K562 (cell line): ENCODE data around the gene SERPINA10. TPM values are rescaled to one million over a fixed set of nuclear protein-coding genes. Genes with fewer than 3 reads are reported as not detected.
A peak's percentile ranks its signal among the peaks of the same experiment; 100 is the strongest.

Source experiments
- ATAC-seq: fragments of 200-7000 bp; cut with Tn5 transposase; 3 replicates; pipeline ENCODE4 v1.9.1; 2020; ENCODE audit warnings: moderate library complexity
- Bru-seq: library from RNA; stranded (reverse); fragments of 400-500 nt; gene quantifications from one replicate; lab custom pipeline; 2021; lab: Mats Ljungman, UMichigan
- BruChase-seq, 2 experiments: library from RNA; stranded (reverse); fragments of 400-500 nt; gene quantifications; one replicate each; lab custom pipeline; 2021; lab: Mats Ljungman, UMichigan
- BruUV-seq: library from RNA; stranded (reverse); fragments of 400-500 nt; replicated peaks from 2 replicates; lab custom pipeline; 2021; lab: Mats Ljungman, UMichigan
- CTCF ChIA-PET: fragments of 300-600 bp; formaldehyde crosslinking; extraction: SDS; loops from one replicate; lab custom pipeline; 2021; ENCODE audit warnings: low intra/inter-chr PET ratio; lab: Yijun Ruan, JAX
- POLR2A ChIA-PET: fragments of 300-600, 350-650 bp; sonication (Branson Sonifier 250); formaldehyde crosslinking; extraction: SDS; loops from one replicate; lab custom pipeline; 2021; ENCODE audit warnings: antibody characterized with exemption, inconsistent platforms; lab: Yijun Ruan, JAX
- DNase-seq, 4 experiments: peaks; one replicate each; pipeline versions ENCODE4 v3.0.0 to v3.0.0-alpha.2; 2011 to 2018; ENCODE audit warnings: low spot score in 3 of 4, mixed read lengths in 3 of 4; ENCODE audit errors: extremely low read depth in 1 of 4
- FAIRE-seq: peaks from 2 replicates; lab custom pipeline; 2011; peaks lifted over from hg19 to GRCh38; lab: Jason Lieb, UNC
- H2AFZ ChIP-seq: 2 replicates; pipeline ENCODE4 v1.6.0; 2011; ENCODE audit warnings: low read depth, low read length, control low read depth, inconsistent platforms
- H3K27ac ChIP-seq: fragments of 200-600 bp; 3 replicates; pipeline ENCODE4 v1.8.0; 2011; ENCODE audit warnings: low read depth, mild to moderate bottlenecking, control low read depth, inconsistent platforms, low read length, moderate library complexity, mixed read lengths; ENCODE audit errors: extremely low read depth
- H3K27me3 ChIP-seq, 2 experiments: fragments of 300-600 bp in 1 of 2; 2 replicates in 1 of 2; 3 replicates in 1 of 2; pipeline versions ENCODE4 v1.6.0 to v1.8.0; 2011; ENCODE audit warnings: inconsistent platforms in 2 of 2, low read length in 2 of 2, mild to moderate bottlenecking in 1 of 2, mixed read lengths in 1 of 2, moderate library complexity in 1 of 2; ENCODE audit not compliant: control insufficient read depth in 2 of 2, insufficient read depth in 2 of 2
- H3K36me3 ChIP-seq: fragments of 300-600 bp; 3 replicates; pipeline ENCODE4 v1.8.0; 2011; ENCODE audit warnings: mild to moderate bottlenecking, low read length, inconsistent platforms; ENCODE audit not compliant: control insufficient read depth, insufficient read depth
- H3K4me1 ChIP-seq, 2 experiments: fragments of 200-600 bp in 1 of 2; replicated peaks in 1 of 2; 2 replicates in 1 of 2; 3 replicates in 1 of 2; pipeline versions ENCODE4 v1.5.1 to v1.8.0; 2011; ENCODE audit warnings: inconsistent platforms in 2 of 2, low read length in 2 of 2, mild to moderate bottlenecking in 1 of 2, mixed read lengths in 1 of 2, moderate library complexity in 1 of 2; ENCODE audit not compliant: control insufficient read depth in 2 of 2, insufficient read depth in 2 of 2
- H3K4me2 ChIP-seq: 2 replicates; pipeline ENCODE4 v1.6.1; 2011; ENCODE audit warnings: low read length, control low read depth, inconsistent platforms, mixed read lengths; ENCODE audit not compliant: insufficient read depth
- H3K4me3 ChIP-seq: fragments of 200-600 bp; sonication (generic), shearing (Covaris generic); 2 replicates; pipeline ENCODE4 v1.5.1; 2016; ENCODE audit warnings: control low read depth, inconsistent platforms
- H3K79me2 ChIP-seq: fragments of 200-600 bp; 3 replicates; pipeline ENCODE4 v1.8.0; 2011; ENCODE audit warnings: low read length, inconsistent platforms; ENCODE audit not compliant: control insufficient read depth, insufficient read depth
- H3K9ac ChIP-seq, 2 experiments: 2 replicates each; pipeline versions ENCODE4 v1.6.0 to v1.6.1; 2011; ENCODE audit warnings: low read depth in 2 of 2, low read length in 2 of 2, control low read depth in 1 of 2, inconsistent platforms in 1 of 2, mild to moderate bottlenecking in 1 of 2, mixed read lengths in 1 of 2; ENCODE audit not compliant: insufficient read depth in 1 of 2
- H3K9me1 ChIP-seq: one replicate; pipeline ENCODE4 v1.6.0; 2011; ENCODE audit warnings: inconsistent platforms, mild to moderate bottlenecking, low read length, moderate library complexity; ENCODE audit not compliant: control insufficient read depth, insufficient read depth
- H3K9me3 ChIP-seq: replicated peaks from 2 replicates; pipeline ENCODE4 v1.5.1; 2011; ENCODE audit warnings: low read depth, low read length, inconsistent platforms; ENCODE audit not compliant: control insufficient read depth, insufficient read depth
- H4K20me1 ChIP-seq: replicated peaks from 2 replicates; pipeline ENCODE4 v1.6.1; 2011; ENCODE audit warnings: low read length, inconsistent platforms, mixed read lengths; ENCODE audit not compliant: control insufficient read depth, insufficient read depth
- MITF ChIP-seq: IDR thresholded peaks from 2 replicates; pipeline ENCODE4 v1.6.1; 2014; ENCODE audit warnings: antibody characterized with exemption
- REST ChIP-seq, 2 experiments: fragments of 450-650 bp; formaldehyde crosslinking in 1 of 2; IDR thresholded peaks; 2 replicates each; pipeline versions ENCODE4 v1.4.0 to v1.6.1; 2014 to 2020; ENCODE audit warnings: mild to moderate bottlenecking in 2 of 2, borderline replicate concordance in 1 of 2, low read depth in 1 of 2
- WGBS: fragments of 100-300 bp; shearing (Covaris generic); methylation state at CpG from one replicate; pipeline ENCODE4 v1.1.6; 2016; ENCODE audit warnings: low coverage, mixed read lengths; ENCODE audit not compliant: insufficient coverage; ENCODE audit errors: missing lambda C conversion rate; 5-methylcytosine and 5-hydroxymethylcytosine counted together
- in situ Hi-C: fragments of 300-500 bp; cut with MboI; formaldehyde crosslinking; loops from 4 replicates; pipeline ENCODE4 v1.15.0; 2018; ENCODE audit warnings: inconsistent platforms, mixed read lengths
- intact Hi-C: fragments of 100-400 bp; cut with micrococcal nuclease; formaldehyde crosslinking; loops from 2 replicates; pipeline ENCODE4 v1.14.2; 2022
- long read RNA-seq, 3 experiments: library from polyadenylated mRNA in 2 of 3; library from RNA in 1 of 3; unstranded in 2 of 3; stranded (forward) in 1 of 3; transcript quantifications; one replicate each; pipeline ENCODE4 v2.0.0, GENCODE V29; 2019 to 2022
- polyA minus RNA-seq, 3 experiments: library from RNA; depleted of rRNA, polyadenylated mRNA; stranded (reverse); fragments of >200 nt; gene quantifications; 2 replicates each; pipeline ENCODE4 v1.2.3, GENCODE V29; 2011
- polyA plus RNA-seq, 8 experiments: library from polyadenylated mRNA; depleted of rRNA in 4 of 8; stranded (reverse) in 5 of 8; unstranded in 3 of 8; fragments of >200 nt; fragmentation: Nextera tagmentation in 2 of 8; fragmentation: Illumina TruSeq in 1 of 8; extraction: Ambion mirVana in 2 of 8; extraction: Trizol in 1 of 8; gene quantifications; 2 replicates each; pipeline versions ENCODE4 v1.2.1 to v1.2.3, GENCODE V29; 2011 to 2014; ENCODE audit warnings: inconsistent platforms in 1 of 8, missing spikeins in 1 of 8
- total RNA-seq, 7 experiments: library from RNA; depleted of rRNA in 6 of 7; stranded (reverse); fragments of >200 nt in 6 of 7; fragmentation: Illumina TruSeq in 2 of 7; extraction: Trizol in 2 of 7; gene quantifications; 2 replicates each; pipeline versions ENCODE4 v1.2.1 to v1.2.3, GENCODE V29; 2011 to 2021; ENCODE audit warnings: low replicate concordance in 1 of 7

The SERPINA10 gene
- total RNA-seq (2011; cell fraction: chromatin; rRNA removed; ENCODE audit: low replicate concordance): not detected in 2 replicates
- total RNA-seq (2011; cell fraction: nucleolus; rRNA removed): not detected in 2 replicates
- total RNA-seq (2011; cell fraction: nucleoplasm; rRNA removed): not detected in 2 replicates
- total RNA-seq (2014; rRNA removed) (not detected in 2 replicates), total RNA-seq (2014; rRNA removed; fragmentation: Illumina TruSeq; extraction: Trizol) (not detected in 2 replicates), total RNA-seq (2015; rRNA removed; fragmentation: Illumina TruSeq; extraction: Trizol) (not detected in 2 replicates), total RNA-seq (2021) (not detected in 2 replicates), polyA plus RNA-seq (2011; rRNA removed) (not detected in 2 replicates), polyA plus RNA-seq (2014; fragmentation: Illumina TruSeq; extraction: Trizol) (not detected in 2 replicates), polyA plus RNA-seq (2014; fragmentation: Nextera tagmentation; extraction: Ambion mirVana) (not detected), polyA plus RNA-seq (2014; rRNA removed) (not detected in 2 replicates), polyA minus RNA-seq (2011; rRNA and poly(A)+ RNA removed) (not detected in 2 replicates), Bru-seq, nascent RNA (not detected), BruChase-seq, experiment 1, labeled RNA remaining after a 2-hour chase (not detected), BruChase-seq, experiment 2, labeled RNA remaining after a 6-hour chase (not detected)
- not detected in 2 replicates for polyA plus RNA-seq (2011; cell fraction: cytosol; rRNA removed)
- not detected in 2 replicates for polyA plus RNA-seq (2011; cell fraction: nucleus; rRNA removed)
- not detected in 2 replicates for polyA plus RNA-seq (2012)
- not detected in 2 replicates for polyA minus RNA-seq (2011; cell fraction: cytosol; rRNA and poly(A)+ RNA removed)
- not detected in 2 replicates for polyA minus RNA-seq (2011; cell fraction: nucleus; rRNA and poly(A)+ RNA removed)
- long read RNA-seq, experiment 1: 0 reads
- long read RNA-seq, experiment 2: 0 reads
- long read RNA-seq, experiment 3: 0 reads

- peaks cover 0 to 6% of the 10 kb centered on the region in 2 experiments; a peak in 1 of 5 replicates for H3K27me3 ChIP-seq
- no peaks in the 10 kb centered on the region for H3K79me2 ChIP-seq
- ATAC-seq (no peak), DNase-seq (no peak), FAIRE-seq (no peak)
- no peaks in the 10 kb centered on the region for H3K36me3 ChIP-seq
- CTCF ChIA-PET: no interaction called here
- 0% methylated on average over 6 of the region's 10 CpGs for WGBS
- in situ Hi-C loops: no loop called here
- no peak within 1 kb of the TSS for H3K9ac ChIP-seq
- BruUV-seq: no TSS peak
- TF ChIP-seq MITF (no peak), REST (IDR thresholded peaks at IDR 0.05; ENCODE audit: borderline replicate concordance) (0 out of 2 replicates have a peak, but pooled peaks have one; percentile 25), REST (CRISPR knock-in tag; IDR thresholded peaks at IDR 0.05; ENCODE audit: low read depth) (no peak)
- H4K20me1 ChIP-seq: no peaks in the 10 kb centered on the region
- H3K4me3 ChIP-seq: no peak within 1 kb of the TSS
- POLR2A ChIA-PET: no interaction called here
- intact Hi-C loops: no loop called here
- H2AFZ ChIP-seq: no peak within 1 kb of the TSS
- H3K4me1 ChIP-seq: no peaks in the 10 kb centered on the region
- H3K4me2 ChIP-seq: no peak within 1 kb of the TSS
- H3K27ac ChIP-seq: no peak within 1 kb of the TSS
- H3K9me3 ChIP-seq: no peaks in the 10 kb centered on the region
- no peaks in the 10 kb centered on the region for H3K9me1 ChIP-seq
Measured at GRCh38 chr14:94292872-94293577, at the start of gene SERPINA10. Gene SERPINA10 (minus strand): TSS chr14:94293268. CDS start chr14:94290593, 2,675 bp downstream.
